RWPE1 (cell line): ENCODE measurements around the gene MED29.

Source experiments
- CTCF ChIA-PET: fragments of 350-600 bp; sonication (Branson Sonifier 250); formaldehyde crosslinking; extraction: SDS; loops from one replicate; lab custom pipeline; 2021; lab: Yijun Ruan, JAX
- POLR2A ChIA-PET: fragments of 400-600 bp; formaldehyde crosslinking; extraction: SDS; loops from one replicate; lab custom pipeline; 2020; ENCODE audit warnings: antibody characterized with exemption; ENCODE audit not compliant: low non-redundant PET; lab: Yijun Ruan, JAX
- DNase-seq: peaks from one replicate; pipeline ENCODE4 v3.0.0; 2012; ENCODE audit warnings: low spot score
- H3K27ac ChIP-seq: fragments of 450-650 bp; 2 replicates; pipeline ENCODE4 v1.5.1; 2017
- TF ChIP-seq, protein P1 (sequence below): fragments of 450-650 bp; conservative IDR thresholded peaks from 2 replicates; pipeline ENCODE4 v1.5.1; 2017; ENCODE audit warnings: low read depth, mild to moderate bottlenecking

MED29 gene

GRCh38 chr19:39401549-39402345, 10.6 kb downstream of the MED29 start:
- POLR2A ChIA-PET, result interaction anchor here (0.6 to 2.0 kb wide), 4 partner anchors 10 to 60 kb away, joined by 3 to 10 read pairs (median 4); partner anchors contain the start of genes MED29, PAF1, PLEKHG2 and RPS16
- no peak for DNase-seq
- TF ChIP-seq, protein P1, sequence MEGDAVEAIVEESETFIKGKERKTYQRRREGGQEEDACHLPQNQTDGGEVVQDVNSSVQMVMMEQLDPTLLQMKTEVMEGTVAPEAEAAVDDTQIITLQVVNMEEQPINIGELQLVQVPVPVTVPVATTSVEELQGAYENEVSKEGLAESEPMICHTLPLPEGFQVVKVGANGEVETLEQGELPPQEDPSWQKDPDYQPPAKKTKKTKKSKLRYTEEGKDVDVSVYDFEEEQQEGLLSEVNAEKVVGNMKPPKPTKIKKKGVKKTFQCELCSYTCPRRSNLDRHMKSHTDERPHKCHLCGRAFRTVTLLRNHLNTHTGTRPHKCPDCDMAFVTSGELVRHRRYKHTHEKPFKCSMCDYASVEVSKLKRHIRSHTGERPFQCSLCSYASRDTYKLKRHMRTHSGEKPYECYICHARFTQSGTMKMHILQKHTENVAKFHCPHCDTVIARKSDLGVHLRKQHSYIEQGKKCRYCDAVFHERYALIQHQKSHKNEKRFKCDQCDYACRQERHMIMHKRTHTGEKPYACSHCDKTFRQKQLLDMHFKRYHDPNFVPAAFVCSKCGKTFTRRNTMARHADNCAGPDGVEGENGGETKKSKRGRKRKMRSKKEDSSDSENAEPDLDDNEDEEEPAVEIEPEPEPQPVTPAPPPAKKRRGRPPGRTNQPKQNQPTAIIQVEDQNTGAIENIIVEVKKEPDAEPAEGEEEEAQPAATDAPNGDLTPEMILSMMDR, result no peak

DNA sequence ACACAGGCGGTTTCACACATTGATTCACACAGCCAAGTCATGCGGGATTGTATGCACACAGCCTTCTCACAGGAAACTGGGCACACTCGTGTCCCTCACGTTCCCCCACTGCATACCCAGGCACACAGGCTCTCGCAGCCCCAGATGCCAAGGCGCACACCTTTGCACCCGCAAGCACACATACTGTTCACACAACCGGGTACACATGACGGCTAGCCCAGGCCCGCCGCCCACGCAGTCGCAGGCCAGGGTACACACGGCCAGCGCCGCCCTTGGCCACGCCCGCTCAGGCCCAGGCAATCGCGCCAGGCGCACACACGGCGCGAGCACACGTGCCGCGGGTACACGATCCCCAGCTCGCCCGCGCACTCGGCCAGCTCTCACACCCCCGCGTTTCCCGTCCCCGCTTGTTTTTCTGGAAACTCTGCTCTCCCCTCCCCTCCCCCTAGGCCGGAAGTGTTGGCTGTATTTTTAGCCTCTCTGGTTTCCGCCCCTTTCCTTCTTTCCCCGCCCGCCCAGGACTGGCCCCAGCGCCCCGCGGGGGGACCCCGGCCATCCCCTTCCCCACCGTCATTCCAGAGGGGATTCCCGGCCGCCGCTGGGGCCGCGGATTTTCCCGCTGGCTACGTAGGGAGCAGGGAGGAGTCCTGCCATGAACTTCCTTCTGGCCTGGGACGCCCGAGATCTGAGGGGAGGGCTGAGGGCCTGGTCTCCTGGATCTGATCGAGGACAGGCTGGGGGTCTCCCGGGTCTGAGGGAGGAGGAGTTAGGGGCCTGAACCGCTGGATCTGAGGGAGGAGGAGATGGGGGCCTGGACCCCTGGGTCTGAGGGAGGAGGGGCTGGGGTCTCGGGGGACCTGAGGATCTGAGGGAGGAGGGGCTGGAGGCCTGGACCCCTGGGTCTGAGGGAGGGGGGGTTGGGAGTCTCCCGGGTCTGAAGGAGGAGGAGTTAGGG, 11.4 kb downstream of the MED29 start:
- DNase-seq, result no peak
- TF ChIP-seq, protein P1, result no peak
- POLR2A ChIA-PET, result interaction anchor here (0.5 to 2.0 kb wide), 5 partner anchors 9 to 41 kb away, joined by 3 to 10 read pairs (median 4); partner anchors contain the start of genes MED29, PAF1, PLEKHG2 and RPS16
- CTCF ChIA-PET, result interaction anchor here (1.9 kb wide), 1 partner anchor 9 kb away, joined by 6 read pairs; the partner anchor contains the start of gene PLEKHG2
- H3K27ac ChIP-seq, result peak overlapping the region; percentile 100

More at GRCh38 chr19:39401549-39402345, 10.6 kb downstream of the MED29 start:
- CTCF ChIA-PET, result interaction anchor here (1.5 kb wide), 1 partner anchor 10 kb away, joined by 5 read pairs; the partner anchor contains the start of gene PLEKHG2
- peak overlapping the region; percentile 100 for H3K27ac ChIP-seq

- CTCF ChIA-PET, result interaction anchor here (0.6 to 1.9 kb wide), 2 partner anchors 8 to 14 kb away, joined by 3 to 6 read pairs; partner anchors contain the start of gene PLEKHG2
- TF ChIP-seq, protein P1, result no peak
- POLR2A ChIA-PET, result interaction anchor here (1.3 kb wide), 1 partner anchor 32 kb away, joined by 4 read pairs; the partner anchor contains the start of gene RPS16
- peak; percentile 89 for DNase-seq
- peak overlapping the region; percentile 100 for H3K27ac ChIP-seq
These were observed 12.4 kb downstream of the MED29 start for GRCh38 chr19:39403331-39404312.

DNA sequence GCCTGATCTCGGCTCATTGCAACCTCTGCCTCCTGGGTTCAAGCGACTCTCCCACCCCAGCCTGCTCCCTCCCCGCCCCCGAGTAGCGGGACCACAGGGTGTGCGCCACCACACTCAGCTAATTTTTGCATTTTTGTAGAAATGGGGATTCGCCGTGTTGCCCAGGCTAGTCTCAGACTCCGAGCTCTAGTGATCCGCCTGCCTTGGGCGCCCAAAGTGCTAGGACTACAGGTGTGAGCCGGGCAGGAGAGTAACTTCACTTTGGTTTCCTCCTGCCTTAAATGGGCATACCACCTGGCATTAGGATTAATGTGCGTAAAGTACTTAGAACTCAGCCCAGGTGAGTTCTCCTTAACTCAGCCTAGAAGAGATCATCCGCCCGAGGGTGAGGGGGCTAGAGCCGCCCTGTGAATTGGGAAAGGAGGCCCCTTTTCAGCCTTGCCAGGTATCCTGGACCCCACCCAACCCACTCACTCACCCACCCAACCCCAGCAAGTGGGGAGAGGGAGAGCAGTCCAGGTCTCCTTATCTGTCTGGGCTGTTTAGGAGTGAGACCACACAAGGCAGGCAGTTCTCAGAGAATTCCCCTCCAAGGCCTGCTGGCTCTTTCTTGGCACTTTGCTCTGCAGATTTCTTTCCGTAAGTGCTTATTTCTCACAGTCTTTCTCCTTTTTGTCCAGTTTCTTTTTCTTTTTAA, 14.2 kb downstream of the MED29 start:
- CTCF ChIA-PET, result interaction anchor here (0.6 to 0.7 kb wide), 2 partner anchors 11 to 251 kb away, joined by 4 to 6 read pairs; no protein-coding TSS in a partner anchor
- TF ChIP-seq, protein P1, result no peak
- DNase-seq, result no peak
- H3K27ac ChIP-seq, result peak overlapping the region; percentile 100
- POLR2A ChIA-PET, result no interaction called here

GRCh38 chr19:39405958-39406655, 14.9 kb downstream of the MED29 start:
- CTCF ChIA-PET, result interaction anchor here (0.7 kb wide), 1 partner anchor 8 kb away, joined by 3 read pairs; no protein-coding TSS in a partner anchor
- POLR2A ChIA-PET, result interaction anchor here (1.6 kb wide), 1 partner anchor 8 kb away, joined by 13 read pairs; no protein-coding TSS in a partner anchor
- TF ChIP-seq, protein P1, result no peak
- peak overlapping the region; percentile 100 for H3K27ac ChIP-seq
- no peak for DNase-seq
